Neural cell (in vitro differentiated cells): ENCODE data around the gene FH.

ENCODE experiments used
- CTCF ChIP-seq: fragments of 450-650 bp; IDR thresholded peaks from 2 replicates; pipeline ENCODE4 v1.5.1; 2014; ENCODE audit warnings: antibody characterized with exemption, mild to moderate bottlenecking, moderate library complexity; ENCODE audit not compliant: poor library complexity, severe bottlenecking
- EP300 ChIP-seq: fragments of 450-650 bp; conservative IDR thresholded peaks from 2 replicates; pipeline ENCODE4 v1.6.1; 2014; ENCODE audit warnings: antibody characterized with exemption, mild to moderate bottlenecking, moderate library complexity; ENCODE audit not compliant: poor library complexity, severe bottlenecking
- EZH2 ChIP-seq: fragments of 200-600, 300-800 bp; shearing (Covaris generic), sonication (generic); IDR thresholded peaks from 2 replicates; pipeline ENCODE4 v1.6.1; 2014; ENCODE audit warnings: antibody characterized with exemption, low read length, borderline replicate concordance, mild to moderate bottlenecking; ENCODE audit not compliant: insufficient read depth, poor library complexity, severe bottlenecking
- MXI1 ChIP-seq: fragments of 450-650 bp; conservative IDR thresholded peaks from 2 replicates; pipeline ENCODE4 v1.6.1; 2014; ENCODE audit warnings: antibody characterized with exemption, mild to moderate bottlenecking; ENCODE audit not compliant: poor library complexity, severe bottlenecking
- POLR2AphosphoS5 ChIP-seq: IDR thresholded peaks from 2 replicates; pipeline ENCODE4 v1.6.1; 2012
- RAD21 ChIP-seq: fragments of 450-650 bp; conservative IDR thresholded peaks from 2 replicates; pipeline ENCODE4 v1.6.1; 2014; ENCODE audit warnings: antibody characterized with exemption, mild to moderate bottlenecking, moderate library complexity
- REST ChIP-seq: IDR thresholded peaks from 2 replicates; pipeline ENCODE4 v1.6.1; 2012; ENCODE audit warnings: borderline replicate concordance
- SMC3 ChIP-seq: fragments of 450-650 bp; conservative IDR thresholded peaks from 2 replicates; pipeline ENCODE4 v1.6.1; 2014; ENCODE audit warnings: antibody characterized with exemption, mild to moderate bottlenecking, moderate library complexity; ENCODE audit not compliant: poor library complexity
- TAF1 ChIP-seq: IDR thresholded peaks from 2 replicates; pipeline ENCODE4 v1.6.1; 2012; ENCODE audit warnings: low read depth

DNA sequence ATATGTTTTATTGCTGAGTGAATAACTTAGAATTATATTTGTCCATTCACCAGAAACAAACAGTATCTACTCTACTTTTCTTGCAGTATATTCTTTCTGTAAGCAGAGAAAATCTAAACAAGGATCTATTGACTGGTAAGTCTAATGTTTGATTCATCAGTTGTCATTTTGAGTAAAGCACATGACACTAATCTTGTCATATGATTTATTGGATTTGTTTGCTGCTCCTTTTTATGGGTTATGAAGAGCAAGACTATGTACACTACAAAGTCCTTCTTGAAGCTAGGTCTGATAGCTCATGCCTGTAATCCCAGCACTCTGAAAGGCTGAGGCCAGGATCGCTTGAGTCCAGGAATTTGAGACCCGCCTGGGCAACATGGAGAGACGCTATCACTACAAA is 36.0 kb upstream of the FH start:
- no peak for TF ChIP-seq CTCF
- no peak for TF ChIP-seq RAD21
- TF ChIP-seq POLR2AphosphoS5, result no peak
- TF ChIP-seq SMC3, result no peak
- no peak for TF ChIP-seq EP300
- TF ChIP-seq REST, result no peak
- TF ChIP-seq EZH2, result no peak
- TF ChIP-seq MXI1, result no peak
- no peak for TF ChIP-seq TAF1
